Measurements from ENCODE around the gene CYTH1.

Gene CYTH1

DNA sequence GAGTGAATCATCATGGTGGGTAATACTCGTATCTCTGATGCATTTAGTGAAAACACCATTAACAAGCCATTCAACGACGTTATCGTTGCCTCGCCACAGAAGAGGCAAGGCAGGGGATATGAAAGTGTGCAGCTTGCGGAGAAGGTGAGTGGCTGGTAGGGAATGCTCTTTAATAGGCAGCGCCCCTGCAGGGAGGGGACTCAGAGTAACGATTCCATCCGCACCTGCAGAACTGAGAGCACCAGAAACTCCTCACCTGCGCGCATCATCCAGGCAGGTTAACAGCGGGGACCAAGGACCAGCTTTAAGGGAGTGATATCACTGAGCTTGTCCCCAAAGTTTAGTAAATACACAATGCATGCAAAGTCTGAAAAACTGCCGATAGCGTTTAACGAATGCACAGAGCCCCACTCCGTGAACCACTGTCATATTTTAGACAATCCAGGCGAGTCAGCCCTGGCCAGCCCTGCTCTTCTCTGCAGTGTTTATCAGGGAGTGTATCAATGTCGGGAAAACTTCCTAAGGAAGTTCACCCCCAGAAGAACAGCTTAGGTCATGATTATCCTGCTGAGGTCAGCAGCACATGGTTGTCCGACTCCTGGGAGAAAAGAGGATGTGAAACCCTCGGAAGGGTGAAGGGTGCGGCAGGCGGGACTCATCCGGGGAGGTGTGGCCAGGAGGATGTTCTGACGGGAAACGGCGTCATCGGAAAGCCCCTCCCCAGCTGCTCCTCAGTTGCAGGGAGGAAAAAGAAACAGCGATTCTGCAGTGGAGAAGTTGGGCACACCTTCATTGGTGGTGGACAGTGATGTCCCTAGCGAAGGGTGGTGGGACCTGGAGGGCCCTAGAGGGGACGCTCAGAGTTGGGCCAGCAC, 136.4 kb downstream of the CYTH1 start:
- DNase-seq: peak in 1 of 2 donors; percentile 65

DNA sequence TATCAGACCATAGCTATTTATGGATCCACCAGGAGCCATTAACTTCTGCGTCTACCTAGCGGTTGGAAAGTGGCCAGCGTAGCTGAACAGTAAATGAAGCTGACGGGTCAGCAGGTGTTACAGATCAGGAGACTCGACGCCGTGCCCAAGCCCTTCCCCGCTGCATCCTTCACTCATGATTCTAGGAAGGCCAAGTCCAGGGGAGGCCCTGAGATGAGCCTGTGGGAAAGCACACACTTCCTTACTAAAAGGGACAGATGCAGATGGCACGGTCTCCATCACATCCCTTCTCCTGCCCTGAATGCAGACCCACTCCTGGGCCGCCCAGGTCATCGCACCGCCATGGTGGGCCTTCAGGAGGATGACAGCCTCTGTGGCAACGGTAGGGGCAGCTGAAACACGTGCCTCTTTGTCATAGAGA, 137.1 kb downstream of the CYTH1 start:
- DNase-seq: no peak

DNA sequence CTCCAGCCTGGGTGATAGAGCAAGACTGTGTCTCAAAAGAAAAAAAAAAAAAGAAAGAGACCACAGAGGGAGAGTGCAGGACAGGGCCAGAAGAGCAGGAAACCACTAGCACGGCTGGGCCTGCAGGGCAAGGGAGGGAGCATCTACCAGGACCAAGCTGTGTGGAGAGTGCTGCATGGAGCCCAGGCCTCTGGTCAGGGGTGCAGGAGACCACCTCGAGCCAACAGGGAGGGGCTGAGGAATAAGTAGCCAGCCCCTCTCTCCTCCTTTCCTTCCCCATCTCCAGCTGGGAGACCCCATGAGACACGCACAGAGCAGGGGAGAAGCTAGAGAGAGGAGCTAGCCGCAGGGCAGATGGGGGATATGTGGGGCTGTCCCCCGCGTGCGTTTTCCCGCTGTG, 137.8 kb downstream of the CYTH1 start:
- no peak for DNase-seq

DNA sequence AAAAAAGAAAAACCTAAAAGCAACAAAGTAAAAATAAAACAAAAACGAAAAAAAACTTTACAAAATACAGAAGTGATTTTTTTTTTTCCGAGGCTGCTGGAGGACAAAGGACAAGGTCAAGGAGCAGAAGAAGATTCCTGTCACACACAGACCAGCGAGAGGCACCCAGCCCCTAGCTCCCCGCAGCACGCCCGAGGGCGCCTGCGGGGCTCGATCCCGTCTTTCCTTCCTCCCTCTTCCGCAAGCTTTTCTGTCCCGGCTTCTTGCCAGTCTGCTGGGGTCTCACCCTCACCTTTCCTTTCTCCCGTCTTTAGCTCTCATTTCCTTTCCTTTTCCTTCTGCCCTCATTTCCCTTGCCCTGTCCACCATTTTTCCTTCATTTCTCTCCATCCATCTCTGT, 138.7 kb downstream of the CYTH1 start:
- DNase-seq: no peak

DNA sequence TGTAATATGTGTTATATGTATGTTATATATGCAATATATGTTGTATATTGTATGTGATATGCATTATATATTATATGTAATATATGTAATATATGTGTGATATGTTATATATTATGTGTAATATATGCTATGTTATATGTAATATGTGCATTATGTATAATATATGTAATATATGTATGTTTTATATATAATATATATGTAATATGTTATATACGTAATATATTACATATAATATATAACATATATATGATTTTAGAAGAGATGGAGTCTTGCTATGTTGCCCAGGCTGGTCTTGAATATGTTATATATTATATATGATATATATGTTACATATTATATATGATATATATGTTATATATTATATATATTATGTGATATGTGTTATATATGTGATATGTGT, 139.4 kb downstream of the CYTH1 start:
- DNase-seq: no peak

DNA sequence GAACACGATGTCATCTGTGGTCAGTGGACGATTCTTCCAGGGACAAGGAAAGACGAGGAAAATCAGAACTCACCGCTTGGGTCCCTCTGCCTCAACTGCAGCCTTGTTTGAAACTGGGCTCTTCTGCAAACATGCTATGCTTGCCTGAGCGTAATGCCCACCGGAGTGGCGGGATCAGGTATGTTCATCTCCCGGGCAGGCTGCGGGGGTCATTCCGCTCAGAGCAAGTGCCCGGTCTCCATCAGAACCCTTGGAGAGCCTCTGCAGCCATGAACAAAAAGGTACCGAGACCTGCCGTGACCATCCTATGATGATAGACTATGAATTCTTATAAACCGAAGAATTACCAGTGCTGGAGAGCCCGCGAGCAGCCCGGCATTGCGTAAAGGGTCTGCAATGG, 140.4 kb downstream of the CYTH1 start:
- DNase-seq: no peak

DNA sequence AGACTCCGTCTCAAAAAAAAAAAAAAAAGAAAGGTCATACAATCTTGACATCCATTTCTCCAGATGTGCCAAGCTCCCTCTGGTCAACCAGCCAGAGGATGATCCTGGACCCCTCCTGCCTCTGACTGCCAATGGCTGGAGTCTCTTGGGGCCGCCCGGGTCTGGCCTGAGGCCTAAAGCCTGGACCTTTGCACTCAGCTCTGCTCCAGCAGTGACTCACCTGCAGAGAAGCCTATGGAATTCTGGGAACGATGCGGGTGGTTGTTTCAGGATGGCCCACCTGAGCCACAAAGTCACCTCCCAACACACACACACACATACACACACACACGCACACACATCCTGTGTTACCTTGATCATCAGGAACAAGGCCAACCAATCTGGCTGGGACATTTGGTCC, 140.8 kb downstream of the CYTH1 start:
- DNase-seq: no peak

DNA sequence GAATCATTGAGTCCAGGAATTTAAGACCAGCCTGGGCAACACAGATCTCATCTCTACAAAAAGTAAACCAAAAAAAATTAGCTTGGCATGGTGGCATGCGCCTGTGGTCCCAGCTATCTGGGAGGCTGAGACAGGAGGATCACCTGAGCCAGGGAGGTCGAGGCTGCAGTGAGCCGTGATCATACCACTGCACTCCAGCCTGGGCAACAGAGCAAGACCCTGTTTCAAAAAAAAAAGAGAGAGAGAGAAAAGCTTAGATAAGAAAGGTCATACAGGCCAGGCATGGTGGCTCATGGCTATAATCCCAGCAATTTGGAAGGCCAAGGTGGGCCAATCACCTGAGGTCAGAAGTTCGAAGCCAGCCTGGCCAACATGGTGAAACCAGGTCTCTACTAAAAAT, 141.4 kb downstream of the CYTH1 start:
- no peak for DNase-seq

DNA sequence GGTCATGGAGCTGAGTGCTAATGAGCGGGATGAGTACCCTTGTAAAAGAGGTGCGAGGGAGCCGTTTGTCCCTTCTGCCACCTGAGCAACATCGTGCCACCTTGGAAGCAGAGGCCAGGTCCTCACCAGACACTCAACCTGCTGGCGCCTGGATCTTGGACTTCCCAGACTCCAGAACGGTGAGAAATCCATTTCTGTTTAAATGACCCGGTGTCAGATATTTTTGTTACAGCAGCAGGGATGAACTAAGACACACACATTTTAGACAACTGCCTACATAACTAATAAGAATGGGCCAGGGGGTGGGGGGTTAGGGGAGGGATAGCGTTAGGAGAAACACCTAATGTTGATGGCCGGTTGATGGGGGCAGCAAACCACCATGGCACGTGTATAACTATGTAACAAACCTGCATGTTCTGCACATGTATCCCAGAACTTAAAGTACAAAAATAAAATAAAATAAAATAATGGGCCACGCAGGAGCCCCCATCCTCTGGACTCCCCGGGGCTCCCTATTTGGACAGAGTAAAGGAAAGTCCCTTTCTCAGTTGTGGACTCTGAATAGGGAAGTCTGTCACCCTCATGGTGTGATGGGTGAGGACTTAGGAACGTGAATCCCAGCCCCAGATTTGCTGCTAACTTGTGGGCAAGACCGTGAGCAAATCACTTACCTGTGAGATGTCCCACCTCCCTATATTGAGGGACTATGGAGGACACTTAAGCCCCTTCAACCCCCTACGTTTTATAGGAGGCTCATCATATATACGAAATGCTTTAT, 144.2 kb downstream of the CYTH1 start:
- no peak for DNase-seq

DNA sequence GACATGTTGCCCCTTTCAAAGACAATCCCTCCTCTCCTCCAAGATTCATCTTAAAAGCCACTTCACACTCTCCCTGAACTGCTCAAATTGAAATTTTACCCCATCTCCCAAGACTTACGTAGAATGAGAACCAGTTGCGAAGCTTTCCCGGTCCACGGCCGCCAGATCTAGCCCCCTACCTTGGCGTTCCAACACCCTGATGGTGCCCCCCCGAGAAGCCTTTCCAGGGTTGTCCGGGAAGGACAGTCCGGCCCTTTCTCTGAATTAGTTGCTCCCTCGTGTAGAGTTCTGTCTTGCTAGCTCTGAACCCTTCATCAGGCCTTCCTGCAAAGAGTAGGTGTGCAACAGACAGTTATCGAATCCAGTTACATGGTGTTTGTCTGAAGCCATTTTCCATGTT, 144.9 kb downstream of the CYTH1 start:
- DNase-seq: no peak

DNA sequence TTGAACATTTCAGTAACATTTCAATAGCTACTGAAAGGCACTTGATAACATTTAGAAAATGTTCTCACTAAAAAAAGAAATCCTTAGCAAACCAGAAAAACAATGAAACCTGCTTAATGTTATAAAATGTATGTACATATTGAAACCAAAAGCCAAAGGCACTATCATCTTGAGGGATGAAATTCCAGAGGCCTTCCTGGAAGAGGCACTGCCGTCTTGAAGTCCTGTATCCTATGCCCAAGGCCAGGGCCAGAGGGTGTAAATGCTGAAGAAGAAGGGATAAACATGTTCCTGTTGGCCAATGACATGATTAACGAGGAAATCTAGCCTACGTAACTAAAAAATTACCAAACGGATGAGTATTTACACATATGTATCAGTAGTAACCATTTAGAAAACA, 147.9 kb downstream of the CYTH1 start:
- no peak for DNase-seq

DNA sequence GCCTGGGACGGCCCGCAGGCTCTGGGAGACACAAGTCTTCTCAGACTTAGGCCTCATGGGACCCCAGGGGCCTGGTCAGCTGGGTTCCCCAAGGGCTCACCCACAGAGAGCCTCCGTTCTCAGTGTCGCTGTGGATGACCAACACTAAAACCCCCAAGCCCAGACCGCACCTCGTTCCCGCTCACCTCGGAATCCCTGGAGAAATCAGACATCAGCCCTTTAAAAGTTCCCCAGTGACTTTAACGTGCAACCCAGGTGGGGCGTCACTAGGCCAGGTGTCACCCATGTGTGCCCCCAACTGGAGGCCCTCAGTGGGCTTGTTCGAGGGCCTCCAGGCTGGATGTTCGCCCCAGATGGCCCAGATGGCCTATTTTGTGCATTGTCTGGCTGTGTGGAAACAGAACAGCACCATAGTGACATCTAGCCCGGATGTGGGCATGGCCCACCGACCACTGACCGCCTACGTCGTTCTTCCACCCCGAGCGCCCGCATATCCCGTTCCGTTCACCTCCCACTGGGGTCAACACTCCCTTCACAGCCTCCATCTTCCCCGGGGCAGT, 152.6 kb downstream of the CYTH1 start:
- no peak for DNase-seq

DNA sequence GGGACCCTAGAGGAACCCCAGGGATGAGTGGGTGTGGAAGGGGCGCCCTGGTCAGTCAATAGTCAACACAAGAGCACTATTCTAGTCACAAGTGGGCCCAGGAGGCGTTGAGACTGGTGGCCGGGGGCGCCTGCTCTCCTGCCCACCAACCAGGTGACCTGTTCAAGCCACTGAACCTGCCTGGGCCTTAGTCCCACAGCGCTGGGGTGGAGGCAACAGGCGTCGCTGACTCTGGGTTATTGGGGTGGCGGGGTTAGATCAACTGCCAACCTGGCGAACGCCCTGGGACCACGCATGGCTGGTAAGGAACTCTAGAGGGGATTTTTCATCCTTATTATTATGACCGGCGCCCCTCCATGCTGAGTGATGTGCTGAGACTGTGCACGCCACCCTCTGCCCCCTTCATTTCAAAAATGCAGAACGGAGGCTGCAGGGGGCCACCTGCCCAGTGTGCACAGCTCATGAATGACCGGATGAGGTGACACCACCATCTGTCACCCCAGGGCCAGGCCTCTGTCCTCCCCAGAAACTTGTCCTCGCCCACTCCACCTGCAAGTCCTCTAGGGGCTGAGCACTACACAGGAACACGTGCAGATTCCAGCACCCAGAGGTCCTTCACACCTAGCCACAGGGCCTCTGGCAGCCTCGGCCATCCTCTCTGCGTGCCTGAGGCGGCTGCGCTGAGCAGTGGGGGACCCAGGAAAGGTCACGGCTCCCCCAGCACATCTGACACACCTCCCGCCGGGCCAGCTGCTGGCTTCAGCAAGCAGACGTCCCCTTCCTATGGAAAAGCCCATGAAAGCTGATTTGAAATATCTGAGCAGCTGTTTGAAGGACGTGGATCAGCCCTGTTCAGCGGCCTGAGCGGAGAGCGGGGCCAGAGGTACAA, 153.3 kb downstream of the CYTH1 start:
- DNase-seq: no peak

DNA sequence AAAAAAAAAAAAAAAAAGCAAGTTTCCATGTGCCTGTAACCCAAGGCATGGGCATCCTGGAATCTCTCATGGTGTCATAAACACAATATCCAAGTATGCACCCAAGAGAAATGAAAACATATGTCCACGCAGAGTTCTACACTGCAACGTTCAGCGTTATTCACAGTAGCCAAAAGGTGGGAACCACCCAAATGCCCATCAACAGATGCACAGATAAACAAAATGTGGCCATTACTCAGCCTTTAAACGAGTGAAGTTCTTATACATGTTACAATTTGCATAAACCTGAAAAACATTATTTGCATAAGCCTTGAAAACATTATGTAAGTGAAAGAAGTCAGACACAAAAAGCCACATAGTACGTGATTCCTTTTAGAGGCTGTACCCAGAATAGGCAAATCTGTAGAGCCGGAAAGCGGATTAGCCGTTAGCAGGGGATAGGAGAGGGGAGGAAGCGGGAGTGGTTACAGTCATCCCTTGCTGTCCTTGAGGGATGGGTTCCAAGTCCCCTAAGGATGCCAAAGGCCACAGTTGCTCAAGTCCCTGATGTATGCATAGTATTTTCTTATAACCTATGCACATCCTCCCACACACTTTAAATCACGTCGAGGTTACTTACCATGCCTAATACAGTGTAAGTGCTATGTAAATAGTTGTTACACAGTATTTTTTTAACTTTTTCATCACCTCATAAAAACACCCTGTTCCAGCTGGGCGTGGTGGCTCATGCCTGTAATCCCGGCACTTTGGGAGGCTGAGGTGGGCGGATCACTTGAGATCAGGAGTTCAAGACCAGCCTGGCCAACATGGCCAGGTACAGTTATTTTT, 157.5 kb downstream of the CYTH1 start:
- DNase-seq: no peak
